GM04503 (cell line): ENCODE data around the gene ZBTB7C.

Source experiments
- DNase-seq: peaks from one replicate; pipeline ENCODE4 v3.0.0-alpha.2; 2012; ENCODE audit warnings: low read depth

Gene ZBTB7C

DNA sequence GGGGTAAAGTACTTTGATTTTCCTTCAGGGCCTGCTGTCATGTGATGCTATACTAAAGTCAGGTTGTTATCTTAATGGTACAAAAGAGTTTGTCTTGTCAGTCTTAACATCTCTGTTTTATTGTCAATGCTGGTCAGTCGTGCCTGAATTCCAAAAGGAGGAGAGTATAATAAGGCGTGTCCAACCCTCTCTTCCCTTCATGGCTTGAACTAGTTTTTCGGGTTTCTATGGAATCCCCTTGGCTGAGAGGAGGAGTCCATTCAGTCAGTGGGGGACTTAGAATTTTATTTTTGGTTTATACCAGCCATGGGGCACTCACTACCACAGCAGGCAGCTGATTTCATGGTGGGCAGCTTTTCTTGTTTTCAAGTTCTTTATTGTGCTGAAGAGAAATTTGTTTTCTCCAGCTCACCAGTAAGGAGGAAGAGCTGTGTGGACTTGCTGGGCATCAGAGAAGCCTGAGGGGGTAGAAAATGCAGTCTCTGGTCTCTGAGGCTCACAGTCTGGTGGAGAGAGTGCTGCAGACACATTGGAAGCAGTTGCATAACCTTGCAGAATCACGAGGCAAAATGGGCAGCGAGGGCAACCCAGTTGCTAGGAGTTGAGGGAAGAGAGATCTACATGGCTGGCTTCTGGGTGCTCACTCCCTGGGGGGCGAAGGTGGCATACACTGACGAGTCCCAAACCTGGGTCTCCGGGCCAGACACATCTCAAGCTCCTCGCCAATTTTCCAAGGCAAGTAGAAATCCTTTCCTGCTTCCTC lies 193.1 kb downstream of the ZBTB7C start:
- DNase-seq = no peak

DNA sequence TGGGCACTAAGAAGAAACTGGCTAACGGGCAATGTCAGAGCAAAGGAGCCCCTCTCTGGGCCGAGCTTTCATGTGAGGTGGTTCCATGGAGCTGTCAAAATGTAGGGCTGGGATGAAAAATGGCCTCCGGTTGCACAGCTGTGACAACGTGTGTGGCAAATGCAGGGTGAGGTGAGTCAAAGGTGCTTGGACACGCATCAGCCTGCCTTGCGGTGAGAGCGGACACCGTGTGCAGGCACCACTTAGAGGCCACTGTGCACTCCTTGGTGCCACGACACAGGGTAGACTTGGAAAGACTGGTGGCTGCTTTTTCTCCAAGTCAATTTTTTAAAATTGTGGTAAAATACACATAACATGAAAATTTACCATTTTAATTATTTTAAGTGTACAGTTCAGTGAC lies 195.4 kb downstream of the ZBTB7C start:
- no peak for DNase-seq

DNA sequence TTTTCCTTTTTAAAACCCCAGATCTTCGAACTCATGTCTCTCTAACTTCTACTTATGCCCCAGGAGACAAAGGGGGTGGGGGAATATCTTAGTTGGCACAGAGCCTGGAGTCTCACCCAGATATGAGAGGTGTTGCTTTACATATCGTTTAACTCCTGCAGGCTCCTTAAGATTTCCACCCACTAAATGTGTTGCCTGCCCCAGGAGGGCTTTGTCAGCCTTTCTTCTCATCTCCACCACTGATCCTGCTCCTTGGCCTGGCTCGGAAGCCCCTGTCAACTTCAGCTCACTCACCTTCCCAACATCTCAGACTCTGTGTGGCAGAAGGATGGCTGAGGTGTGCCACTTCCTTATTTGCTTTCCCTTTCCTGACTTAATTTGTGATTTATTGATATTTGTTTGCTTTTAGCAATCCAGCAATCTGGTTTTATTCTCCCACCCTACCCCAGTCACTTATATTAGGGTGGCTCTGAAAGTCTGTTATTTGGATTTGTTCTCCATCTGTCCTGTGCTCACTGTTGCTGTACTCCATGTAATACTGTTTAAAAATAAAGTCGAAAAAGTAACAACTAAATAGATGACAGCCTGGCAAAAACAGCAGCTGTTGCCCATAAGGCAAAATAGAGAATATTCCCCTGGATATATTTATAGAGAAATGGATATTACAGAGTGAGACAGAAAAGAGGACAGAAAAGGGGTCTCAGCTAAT lies 200.6 kb downstream of the ZBTB7C start:
- DNase-seq = no peak

DNA sequence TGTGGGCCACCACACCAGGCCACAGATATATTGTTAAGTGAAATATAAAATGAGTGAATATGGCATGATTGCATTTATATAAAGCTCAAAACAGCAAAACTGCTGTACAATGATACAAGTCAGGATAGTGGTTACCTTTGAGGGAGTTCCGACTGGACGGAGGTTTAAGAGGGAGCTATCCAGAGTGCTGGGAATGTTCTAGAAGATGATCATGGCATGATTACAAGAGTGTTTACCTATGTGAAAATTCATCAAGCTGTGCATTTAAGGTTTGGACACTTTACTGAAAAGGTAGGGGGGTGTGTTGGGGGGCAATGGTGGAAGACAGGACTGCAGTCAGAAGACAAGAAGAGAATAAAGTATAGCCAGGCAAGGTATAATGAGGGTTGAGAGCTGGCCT lies 201.4 kb downstream of the ZBTB7C start:
- DNase-seq = no peak

DNA sequence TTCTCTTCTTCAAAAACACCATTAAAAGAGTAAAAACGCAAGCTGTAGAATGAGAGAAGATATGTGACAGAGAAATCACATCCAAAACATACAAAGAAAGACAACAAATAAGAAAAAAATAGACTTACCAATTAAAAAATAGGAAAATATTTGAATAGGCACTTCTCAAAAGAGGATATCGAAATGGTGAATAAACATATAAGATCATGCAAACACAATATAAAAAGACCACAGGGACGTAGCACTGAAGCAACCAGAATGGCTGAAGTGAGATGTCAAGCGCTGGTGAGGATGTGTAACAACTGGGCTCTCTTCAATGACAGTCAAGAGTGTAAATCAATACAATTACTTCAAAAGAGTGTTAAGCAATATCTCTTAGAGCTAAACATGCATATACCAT lies 202.3 kb downstream of the ZBTB7C start:
- DNase-seq = no peak

DNA sequence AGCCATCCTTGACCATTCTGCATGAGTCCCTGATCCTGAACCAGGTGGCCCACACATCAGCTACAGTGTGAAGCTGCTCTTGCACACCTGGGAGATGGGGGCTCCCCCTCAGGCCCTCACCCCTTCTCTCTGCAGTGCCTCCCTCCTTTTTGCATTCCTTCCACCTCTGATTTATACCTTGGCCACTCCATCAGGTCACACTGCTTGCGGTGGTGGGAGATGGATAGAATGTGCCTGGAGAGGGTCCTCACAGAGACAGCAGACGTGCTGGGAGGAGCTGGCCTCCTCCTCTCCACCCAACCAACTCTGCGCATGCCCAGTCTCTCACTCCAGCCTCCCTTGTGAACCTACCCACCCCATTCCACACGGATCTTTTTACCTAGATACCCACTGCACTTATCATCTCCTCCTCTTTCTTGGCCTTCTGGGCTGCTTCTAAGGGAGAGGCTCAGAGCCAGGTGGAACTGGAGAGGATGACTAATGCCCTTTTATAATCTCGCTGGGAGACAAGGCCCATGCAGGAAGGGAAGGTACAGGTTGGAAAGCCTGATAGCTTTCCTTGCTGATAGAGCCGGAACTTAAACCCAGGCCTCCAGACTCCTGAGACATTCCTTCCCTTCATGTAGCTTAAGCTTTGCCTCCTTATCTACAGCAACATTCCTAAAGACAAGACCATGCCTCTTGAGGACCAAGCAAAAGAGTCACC lies 205.1 kb downstream of the ZBTB7C start:
- DNase-seq = no peak

DNA sequence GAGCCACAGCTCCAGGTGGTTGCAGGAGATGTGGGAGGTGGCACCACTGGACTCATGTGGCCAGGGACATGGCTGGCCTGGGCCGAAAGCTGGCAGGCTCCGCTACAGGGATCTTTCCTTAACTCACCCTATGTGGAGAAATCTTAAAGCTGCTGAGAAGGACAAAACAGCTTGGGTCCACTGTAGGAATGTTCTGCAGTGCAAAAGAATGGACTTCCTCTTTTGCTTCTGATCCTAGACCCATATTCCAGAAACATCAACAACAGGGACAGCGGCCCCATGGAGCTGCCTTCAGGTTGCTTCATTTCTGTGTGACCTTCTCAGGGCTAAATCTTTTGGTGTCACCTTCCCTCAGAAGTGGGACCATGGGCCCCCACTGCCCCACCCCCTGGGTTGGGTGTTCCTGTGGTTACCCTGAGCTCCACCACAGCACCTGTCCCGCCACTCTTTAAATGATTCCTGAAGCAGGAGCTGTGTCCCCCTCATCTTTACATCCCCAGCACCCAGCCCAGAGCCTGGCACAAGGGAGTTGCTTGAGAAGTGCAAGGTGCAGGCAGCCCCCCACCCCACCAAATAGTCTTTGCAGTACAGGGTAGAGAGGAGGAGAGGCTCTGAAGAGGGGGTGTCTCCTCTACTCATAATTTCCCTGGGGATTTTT lies 205.8 kb downstream of the ZBTB7C start:
- no peak for DNase-seq

DNA sequence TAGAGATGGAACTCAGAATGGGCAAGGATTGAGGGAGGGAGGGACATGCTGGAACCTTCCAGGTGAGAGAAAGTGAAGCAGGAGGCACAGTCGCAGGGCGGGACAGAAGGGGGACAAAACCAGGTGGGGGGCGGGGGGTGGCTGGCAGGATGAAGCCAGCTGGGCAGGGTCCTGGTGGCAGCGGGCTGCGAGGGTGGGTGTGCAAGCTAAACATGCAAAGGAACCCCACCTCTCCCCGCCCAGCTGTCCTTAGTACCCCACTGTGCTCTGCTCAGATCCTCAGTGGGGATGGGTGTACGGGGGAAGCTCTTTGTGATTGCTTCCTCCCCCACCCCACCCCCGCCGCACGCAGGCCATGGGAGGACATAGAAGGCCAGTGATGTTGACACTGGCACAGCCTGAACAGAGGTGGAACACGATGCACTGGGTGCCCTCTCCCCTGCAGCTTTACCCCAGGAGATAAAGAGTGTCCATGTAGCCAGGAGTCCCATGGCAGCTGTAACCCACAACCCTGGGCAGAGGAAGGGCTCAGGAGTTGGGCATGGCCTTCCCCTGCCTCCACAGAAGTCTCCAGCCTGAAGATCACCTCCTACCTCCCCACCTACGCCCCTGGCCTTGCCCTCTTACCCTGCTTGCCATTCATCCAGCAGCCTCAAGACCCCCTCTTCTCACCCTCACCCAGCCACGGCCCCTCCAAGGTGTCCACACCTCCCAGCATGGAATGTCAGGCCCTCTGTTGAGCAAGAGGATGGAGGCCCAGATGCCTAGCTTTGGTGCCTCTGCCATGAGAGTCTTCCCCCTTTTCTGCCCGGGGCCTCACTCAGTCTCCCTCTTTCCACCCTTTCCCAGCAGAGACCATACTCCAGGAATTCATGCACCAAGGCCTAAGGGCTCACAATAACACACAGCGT lies 206.6 kb downstream of the ZBTB7C start:
- no peak for DNase-seq

DNA sequence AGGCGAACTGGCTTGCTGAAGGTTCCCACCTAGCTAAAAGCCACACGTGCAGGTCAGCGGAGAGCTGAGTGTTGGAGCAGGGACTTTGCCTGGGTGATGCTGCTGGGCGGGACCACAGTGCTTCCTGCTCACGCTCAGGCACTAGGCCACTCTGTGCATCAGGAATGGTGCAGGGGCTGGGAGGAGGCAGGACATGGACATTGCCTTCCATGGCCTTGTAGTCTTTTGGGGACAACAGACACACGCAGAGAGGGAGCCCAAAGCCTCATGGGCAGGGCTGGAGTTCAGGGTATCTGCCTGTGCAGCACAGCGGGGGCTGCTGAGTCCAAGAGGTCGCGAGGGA lies 207.2 kb downstream of the ZBTB7C start:
- no peak for DNase-seq

DNA sequence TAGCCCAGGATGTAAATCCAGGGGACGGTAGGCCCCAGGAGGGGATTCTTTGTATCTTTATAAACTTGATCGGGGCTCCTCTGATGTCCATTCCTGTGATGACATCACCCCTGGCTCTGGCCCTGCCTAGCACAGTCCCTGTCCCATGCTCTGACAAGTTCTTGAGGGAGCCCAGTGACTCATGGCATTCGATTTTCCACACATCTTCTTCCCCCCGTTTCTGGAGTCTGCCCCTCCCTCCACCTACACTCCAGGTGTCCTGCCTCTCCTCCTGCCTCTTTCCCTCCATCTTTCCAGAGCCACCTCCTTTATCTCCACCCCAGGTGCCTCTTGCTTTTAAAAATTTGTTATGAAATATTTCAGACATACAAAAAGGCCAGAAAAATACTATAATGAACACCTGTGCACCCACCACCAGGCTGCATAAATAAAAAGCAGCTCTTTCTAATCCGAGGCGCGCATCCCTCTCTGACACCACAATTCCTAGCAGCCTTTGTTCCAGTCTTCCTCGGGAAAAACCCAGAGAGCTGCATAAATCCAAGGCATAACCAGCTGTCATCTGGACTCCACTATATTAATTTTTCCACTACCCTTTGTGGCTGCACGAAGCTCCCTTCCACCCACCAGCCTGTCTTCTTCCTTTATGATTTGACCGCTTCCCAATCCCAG lies 207.7 kb downstream of the ZBTB7C start:
- DNase-seq = no peak

DNA sequence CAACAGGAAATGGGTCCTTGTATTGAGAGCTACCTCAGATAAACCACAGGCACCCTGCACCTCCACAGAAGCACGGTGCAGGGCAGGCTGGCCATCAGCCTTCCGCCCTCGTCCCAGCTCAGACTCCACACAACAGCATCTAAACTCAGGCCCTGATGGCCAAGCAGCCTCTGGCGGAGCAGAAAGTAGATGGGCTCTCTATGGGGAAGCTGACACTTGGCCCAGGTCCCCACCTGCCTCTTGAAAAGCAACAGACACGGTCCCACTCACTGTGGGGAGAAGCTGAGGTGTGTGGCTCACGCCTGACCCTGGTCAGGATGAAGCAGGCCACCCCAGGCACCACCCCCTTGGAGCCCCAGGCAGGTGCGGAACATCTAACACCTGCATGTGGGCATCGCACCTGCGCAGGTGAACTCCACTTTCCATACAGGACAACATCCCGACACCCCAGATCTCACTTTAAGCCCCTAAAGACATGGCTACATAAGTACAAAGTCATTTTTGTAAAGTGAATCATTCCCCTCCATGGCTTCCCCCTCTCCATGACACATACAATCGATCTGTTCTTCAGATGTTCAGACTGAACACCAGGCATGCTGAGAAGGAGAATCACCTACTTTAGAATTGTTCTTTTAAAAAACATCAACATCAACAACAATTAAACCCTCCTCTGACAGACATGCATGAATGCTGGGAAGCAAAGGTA lies 208.4 kb downstream of the ZBTB7C start:
- DNase-seq = no peak

DNA sequence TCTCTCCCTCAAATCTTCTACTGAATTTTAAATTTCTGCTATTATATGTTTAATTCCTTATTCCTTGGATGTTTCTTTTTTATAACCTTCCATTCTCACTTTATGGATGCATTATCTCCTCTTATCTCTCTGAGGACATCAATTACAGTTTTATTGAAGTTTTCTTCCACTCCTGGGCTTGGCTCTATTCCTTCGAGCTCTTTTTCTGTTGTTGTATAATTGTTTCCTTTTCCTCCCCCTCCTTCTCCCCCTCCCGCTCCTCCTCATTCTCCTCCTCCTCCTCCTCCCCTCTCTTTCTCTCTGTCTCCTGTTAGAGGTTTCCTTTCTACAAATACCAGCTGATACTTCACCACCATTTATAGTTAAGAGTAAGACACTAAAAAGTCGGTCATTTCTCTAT lies 209.8 kb downstream of the ZBTB7C start:
- no peak for DNase-seq

DNA sequence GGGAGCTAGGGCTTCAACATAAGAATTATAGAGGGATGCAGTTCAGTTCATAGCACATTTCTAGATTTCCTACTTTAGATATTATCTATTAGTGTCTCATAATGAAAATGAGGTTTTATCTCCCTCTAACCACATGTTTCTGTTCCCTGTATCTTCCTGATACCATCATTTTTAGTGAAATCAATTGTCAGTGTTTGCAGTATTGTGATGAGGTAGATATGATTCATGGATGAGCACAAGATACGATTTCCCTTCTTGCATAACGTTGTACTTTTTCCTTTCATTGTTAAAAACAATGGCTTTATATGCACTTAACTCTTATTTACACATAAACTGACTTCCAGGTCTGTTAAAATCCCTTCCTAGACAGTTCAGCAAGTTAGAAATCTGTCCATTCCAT lies 211.4 kb downstream of the ZBTB7C start:
- no peak for DNase-seq

DNA sequence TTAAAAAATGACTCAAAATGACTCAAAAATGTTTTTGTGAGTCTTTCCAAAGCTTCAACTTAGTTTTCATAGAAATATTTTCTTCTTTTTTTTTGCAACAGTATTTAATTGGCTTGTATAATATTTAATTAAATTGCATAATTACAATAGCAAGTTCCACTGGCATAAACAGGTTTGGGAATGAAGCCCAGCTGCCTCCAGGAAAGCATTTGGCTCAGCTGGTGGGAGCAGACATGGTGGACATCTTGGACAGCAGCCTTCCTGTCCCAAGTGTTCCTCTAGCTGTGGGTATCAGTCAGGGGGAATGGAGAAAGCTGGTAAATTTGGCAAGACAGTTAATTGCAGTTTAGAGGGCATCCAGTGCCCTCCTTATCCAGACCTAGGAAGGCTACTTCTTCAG lies 213.4 kb downstream of the ZBTB7C start:
- no peak for DNase-seq

DNA sequence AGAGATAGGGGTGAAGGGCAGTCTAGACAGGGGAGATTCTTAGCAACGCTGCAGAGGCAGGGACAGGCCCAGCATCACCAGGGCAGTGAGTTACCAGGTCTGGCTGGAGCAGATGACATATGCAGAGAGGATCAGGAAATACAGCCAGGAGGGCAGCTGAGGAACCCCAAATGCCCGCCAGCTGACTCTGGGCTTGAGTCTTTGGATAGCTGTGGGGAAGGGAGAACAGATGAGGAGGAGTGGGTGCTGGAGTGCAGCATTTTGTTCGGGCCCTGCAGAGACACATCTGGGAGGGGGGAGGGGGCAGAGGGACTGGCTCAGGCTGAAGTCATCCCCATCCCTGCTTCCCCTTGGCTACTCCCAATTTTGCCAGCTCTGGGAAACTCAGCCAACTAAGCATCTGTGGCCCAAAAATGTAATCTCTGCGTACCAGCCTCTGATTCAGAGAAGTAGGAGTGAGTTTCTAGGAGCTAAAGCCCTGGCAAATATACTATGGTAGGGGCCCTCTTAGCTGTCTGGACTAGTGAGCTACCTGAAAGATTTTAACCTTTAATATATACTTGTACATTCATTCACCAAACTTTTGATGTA lies 214.5 kb downstream of the ZBTB7C start:
- DNase-seq = no peak

DNA sequence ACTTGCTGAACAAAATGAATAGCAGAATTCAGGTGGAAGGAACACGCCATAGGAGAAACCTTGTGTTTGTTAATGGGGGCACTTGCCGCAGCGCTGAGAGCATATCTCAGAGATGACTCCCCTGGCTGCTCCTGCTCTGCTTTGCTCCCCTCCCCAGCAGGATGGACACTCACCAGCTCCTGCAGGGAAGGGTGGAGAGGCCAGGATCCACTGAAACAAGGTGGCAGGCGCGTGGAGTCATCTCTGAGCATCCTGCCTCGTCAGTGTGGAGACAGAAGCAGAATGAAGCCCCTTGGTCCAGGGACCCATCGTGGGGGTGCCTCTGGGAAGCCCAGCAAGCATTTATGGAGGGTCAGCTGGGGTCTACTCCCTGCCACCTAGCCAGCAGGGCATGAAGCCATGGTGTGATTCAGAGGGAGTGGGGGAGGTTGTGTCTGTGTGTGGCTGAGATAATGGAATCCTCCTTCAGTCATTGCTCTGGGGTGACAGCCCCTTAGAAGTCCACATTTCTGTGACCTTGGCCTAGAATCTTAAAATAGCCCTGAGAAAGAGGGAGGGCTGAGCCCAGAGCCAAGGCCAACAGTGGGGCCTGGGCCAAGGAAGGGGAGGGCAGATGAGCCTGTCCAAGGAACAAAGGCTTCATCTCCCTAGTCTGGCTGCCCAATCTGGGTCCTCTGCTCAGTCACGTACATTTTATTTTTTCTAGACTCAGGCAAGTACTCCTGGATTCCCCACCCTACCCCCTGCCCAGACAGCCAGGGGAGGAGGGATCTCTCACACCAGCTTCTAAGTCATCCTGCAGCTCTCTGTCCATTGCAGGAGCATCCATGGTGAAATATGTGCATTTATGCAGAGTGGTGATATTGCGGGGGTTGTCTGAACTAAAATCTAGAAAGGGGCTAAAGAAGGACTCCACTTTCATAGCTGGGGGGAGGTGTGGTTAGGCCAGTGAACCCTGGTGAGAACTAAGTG lies 215.4 kb downstream of the ZBTB7C start:
- DNase-seq = no peak

DNA sequence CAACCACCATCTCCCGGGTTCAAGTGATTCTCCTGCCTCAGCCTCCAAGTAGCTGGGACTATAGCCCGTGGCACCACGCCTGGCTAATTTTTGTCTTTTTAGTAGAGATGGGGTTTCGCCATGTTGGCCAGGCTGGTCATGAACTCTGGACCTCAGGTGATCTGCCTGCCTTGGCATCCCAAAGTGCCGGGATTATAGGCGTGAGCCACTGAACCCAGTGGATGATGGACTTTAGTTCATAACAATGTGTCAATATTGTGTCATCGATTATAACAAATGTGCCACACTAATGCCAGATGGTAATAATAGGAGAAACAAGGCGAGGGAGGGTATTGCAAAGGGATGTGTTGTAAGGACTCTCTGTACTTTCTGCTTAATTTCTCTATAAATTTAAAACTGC lies 216.6 kb downstream of the ZBTB7C start:
- DNase-seq = no peak

DNA sequence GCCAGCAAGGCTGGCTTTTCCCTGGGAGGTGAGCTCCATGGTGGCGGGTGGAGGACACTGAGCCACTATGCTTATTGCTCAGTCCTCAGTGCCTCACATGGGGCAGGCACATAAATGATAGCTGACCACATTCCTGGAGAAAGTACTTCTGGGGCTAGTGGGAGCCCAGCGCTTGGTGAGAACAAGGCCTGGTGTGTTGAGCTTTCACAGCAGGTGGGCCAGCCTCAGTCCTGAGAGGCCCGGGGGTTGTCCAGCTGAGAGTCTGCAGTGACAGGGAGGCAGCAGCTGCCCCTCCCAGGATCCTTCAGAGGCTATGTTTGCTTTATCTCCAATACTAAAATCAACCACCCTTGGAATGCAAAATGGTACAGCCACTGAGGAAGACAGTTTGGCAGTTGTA lies 217.7 kb downstream of the ZBTB7C start:
- DNase-seq = no peak

DNA sequence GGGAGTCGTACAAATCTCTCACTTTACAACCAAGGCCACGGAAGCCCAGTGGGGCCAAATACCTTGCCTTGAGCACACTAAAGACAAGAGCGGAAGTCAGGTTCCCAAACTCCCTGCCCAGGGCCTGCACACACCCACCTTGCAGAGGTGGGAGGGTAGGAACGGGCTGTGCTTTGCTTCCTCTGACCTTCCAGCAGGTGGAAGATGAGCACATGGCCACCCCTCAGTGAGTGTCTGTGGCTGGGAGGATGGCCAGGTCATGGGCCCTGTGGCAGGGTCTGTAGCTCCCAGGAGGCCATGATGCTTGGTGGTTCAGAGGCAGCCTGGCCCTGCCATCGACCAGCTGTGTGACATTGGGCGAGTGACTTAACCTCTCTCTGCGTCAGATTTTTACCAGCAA lies 218.2 kb downstream of the ZBTB7C start:
- DNase-seq = no peak
